HG03354 (cell line): Measurements from ENCODE around the gene PPP1R16B.
A peak's percentile ranks its signal among the peaks of the same experiment; 100 is the strongest.
"Not testable (repeated sequence)": the region's sequence is repeated elsewhere in the genome, so short reads cannot be mapped to it uniquely, and the experiment has no call there.

ENCODE experiments used
- ATAC-seq: cut with Tn5 transposase; IDR thresholded peaks from one replicate; pipeline ENCODE4 v1.9.1; 2021; ENCODE audit warnings: mild to moderate bottlenecking; ENCODE audit not compliant: unreplicated experiment, poor library complexity, severe bottlenecking

PPP1R16B gene

GRCh38 chr20:38840894-38841470 lies 35.5 kb downstream of the PPP1R16B start:
- ATAC-seq = no peak

GRCh38 chr20:38841570-38841969 lies 36.1 kb downstream of the PPP1R16B start:
- ATAC-seq = no peak

GRCh38 chr20:38842026-38842425 lies 36.5 kb downstream of the PPP1R16B start:
- peak; percentile 40 for ATAC-seq

GRCh38 chr20:38842558-38842981 lies 37.1 kb downstream of the PPP1R16B start:
- ATAC-seq = peak; percentile 94

GRCh38 chr20:38843346-38843745 lies 37.8 kb downstream of the PPP1R16B start:
- no peak for ATAC-seq

- ATAC-seq = no peak
These were observed 39.5 kb downstream of the PPP1R16B start for GRCh38 chr20:38844963-38845362.

- ATAC-seq = no peak
These were observed 42.3 kb downstream of the PPP1R16B start for GRCh38 chr20:38847840-38848239.

- ATAC-seq = no peak
These were observed 48.3 kb downstream of the PPP1R16B start for GRCh38 chr20:38853759-38854158.

- ATAC-seq = no peak
These were observed 49.2 kb downstream of the PPP1R16B start for GRCh38 chr20:38854654-38855066.

- ATAC-seq = no peak
These were observed 49.9 kb downstream of the PPP1R16B start for GRCh38 chr20:38855356-38855755.

- ATAC-seq = no peak
These were observed 51.1 kb downstream of the PPP1R16B start for GRCh38 chr20:38856570-38856969.

GRCh38 chr20:38857703-38858102 lies 52.2 kb downstream of the PPP1R16B start:
- ATAC-seq = no peak

- no peak for ATAC-seq
These were observed 53.7 kb downstream of the PPP1R16B start for GRCh38 chr20:38859070-38859690.

GRCh38 chr20:38859857-38860256 lies 54.4 kb downstream of the PPP1R16B start:
- ATAC-seq = not testable (repeated sequence)

GRCh38 chr20:38861071-38861401 lies 55.5 kb downstream of the PPP1R16B start:
- ATAC-seq = no peak

- ATAC-seq = no peak
These were observed 56.7 kb downstream of the PPP1R16B start for GRCh38 chr20:38862226-38862625.

GRCh38 chr20:38863024-38863851 lies 57.7 kb downstream of the PPP1R16B start:
- peak; percentile 75 for ATAC-seq

- ATAC-seq = no peak
These were observed 59.2 kb downstream of the PPP1R16B start for GRCh38 chr20:38864662-38865061.

- no peak for ATAC-seq
These were observed 61.0 kb downstream of the PPP1R16B start for GRCh38 chr20:38866265-38867061.

GRCh38 chr20:38867062-38867359 lies 61.5 kb downstream of the PPP1R16B start:
- ATAC-seq = no peak
